CD4-positive, alpha-beta T cell treated with Interleukin-4 for 1 hour (primary cell): ENCODE results near the gene ATMIN.

Source experiments
- DNase-seq, 2 donors: peaks; one replicate each; pipeline ENCODE4 v3.0.0-alpha.2; 2020 to 2022

ATMIN gene, protein sequence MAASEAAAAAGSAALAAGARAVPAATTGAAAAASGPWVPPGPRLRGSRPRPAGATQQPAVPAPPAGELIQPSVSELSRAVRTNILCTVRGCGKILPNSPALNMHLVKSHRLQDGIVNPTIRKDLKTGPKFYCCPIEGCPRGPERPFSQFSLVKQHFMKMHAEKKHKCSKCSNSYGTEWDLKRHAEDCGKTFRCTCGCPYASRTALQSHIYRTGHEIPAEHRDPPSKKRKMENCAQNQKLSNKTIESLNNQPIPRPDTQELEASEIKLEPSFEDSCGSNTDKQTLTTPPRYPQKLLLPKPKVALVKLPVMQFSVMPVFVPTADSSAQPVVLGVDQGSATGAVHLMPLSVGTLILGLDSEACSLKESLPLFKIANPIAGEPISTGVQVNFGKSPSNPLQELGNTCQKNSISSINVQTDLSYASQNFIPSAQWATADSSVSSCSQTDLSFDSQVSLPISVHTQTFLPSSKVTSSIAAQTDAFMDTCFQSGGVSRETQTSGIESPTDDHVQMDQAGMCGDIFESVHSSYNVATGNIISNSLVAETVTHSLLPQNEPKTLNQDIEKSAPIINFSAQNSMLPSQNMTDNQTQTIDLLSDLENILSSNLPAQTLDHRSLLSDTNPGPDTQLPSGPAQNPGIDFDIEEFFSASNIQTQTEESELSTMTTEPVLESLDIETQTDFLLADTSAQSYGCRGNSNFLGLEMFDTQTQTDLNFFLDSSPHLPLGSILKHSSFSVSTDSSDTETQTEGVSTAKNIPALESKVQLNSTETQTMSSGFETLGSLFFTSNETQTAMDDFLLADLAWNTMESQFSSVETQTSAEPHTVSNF

DNA sequence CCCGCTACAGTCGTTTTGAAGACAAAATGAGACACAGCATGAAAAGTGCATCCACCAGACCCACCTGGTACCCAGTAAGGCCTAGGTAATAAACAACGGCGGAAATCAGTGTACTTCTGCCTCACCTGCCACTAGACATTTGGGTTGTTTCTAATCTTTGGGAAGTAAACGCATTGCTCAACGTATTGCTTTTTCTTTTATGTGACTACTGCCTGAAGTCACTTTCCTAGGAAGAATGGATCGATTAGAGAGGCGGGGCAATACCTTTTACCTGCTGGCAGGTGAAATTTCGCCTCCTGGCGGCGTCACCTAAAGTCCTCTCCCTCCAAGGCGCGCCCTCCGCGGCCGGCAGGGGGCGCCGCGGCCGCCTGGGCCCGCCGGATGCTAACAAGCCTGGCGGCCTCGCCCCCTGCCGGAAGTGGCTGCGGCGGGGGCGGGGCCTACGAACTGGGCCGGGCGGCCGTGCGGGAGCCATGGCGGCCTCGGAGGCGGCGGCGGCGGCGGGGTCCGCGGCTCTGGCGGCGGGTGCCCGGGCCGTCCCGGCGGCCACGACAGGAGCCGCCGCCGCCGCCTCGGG lies at the start of gene ATMIN:
Gene ATMIN (plus strand): TSS at position 445 of the 577 bp plus-strand sequence. CDS start 29 bp downstream, at position 474.
- DNase-seq: peak; percentile 89 to 91

DNA sequence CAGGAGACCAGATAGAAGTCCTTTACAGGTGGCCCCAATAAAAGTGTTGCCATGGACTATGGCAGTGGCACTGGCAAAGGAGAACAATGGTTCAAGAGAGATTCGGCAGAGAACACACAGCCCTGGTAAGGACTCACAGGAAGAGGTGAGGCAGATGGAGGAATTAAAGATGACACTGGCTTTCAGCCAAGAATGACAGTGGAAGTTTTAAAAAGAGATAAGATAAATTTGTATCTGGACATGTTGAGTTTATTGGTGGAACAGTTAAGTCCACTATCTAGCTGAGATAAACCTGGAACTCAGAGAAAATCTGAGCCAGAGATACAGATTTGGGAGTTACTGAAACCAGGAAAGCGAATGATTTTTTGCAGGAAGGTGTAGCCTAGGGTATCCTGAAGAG lies 49.1 kb upstream of the ATMIN start:
- no peak for DNase-seq

DNA sequence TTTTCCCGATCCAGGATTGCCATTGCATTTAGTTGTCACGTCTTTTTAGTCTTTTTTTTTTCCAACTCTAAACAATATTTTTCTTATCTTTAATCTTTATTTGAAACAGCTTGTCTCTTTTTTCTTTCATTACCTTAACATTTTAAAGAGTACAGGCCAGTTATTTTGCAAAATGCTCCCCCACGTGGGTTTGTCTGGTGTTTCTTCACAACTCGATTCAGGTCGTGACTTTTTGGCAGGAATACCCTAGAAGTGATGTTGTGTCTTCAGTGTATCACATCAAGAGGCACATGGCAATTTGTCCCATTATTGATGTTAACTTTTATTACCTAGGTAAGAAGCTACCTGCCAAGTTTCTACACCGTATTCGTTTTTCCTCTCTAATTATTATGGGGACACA lies 46.9 kb upstream of the ATMIN start:
- DNase-seq: no peak

DNA sequence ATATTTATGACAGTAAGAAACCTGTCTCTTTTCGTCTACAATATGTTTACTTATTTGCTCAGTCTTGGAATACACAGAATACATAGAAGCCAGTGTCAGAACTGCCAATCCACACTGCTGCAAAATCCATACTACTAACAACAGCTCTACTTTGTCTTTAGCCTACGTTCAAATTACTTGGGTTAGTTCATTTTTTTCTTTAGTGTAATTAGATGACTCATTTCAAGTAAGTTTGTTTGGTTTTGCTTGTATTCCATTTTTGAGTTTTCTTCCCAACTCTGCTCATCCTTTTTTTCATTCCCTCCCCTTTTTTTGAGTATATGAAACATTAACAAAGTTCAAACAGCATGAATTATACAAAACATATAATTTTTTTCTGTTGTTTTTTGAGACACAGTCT lies 45.8 kb upstream of the ATMIN start:
- DNase-seq: no peak

DNA sequence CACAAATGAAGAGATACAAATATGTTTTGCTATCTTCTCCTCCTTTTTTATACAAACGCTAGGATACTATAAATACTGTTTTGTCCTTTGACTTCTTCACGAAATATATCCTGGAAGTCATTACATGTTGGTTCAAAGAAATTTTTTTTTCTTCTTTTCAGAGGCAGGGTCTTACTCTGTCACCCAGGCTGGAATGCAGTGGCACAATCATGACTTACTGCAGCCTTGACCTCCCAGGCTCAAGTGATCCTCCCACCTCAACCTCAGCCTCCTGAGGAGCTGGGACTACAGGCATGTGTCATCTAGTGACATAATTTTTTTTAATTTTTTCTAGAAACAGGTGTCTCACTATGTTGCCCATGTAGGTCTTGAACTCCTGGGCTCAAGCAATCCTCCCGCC lies 45.1 kb upstream of the ATMIN start:
- DNase-seq: no peak

DNA sequence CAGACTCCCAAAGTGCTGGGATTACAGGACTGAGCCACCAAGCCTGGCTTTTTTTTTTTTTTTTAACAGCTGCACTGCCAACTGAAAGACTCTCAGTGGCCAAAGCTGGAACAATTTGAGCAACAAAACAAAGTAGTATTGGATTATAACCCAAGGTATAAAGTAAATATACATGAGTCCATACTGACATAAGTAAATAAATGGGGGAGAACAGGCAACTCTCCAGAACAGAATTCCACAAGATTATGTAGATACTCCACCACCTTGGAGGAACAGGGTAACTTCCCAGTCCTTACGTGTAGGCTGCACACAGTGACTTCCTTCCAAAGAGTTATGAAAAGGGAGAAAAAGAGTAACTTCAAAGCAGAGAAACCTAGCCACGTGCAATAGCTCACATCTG lies 44.7 kb upstream of the ATMIN start:
- DNase-seq: no peak

DNA sequence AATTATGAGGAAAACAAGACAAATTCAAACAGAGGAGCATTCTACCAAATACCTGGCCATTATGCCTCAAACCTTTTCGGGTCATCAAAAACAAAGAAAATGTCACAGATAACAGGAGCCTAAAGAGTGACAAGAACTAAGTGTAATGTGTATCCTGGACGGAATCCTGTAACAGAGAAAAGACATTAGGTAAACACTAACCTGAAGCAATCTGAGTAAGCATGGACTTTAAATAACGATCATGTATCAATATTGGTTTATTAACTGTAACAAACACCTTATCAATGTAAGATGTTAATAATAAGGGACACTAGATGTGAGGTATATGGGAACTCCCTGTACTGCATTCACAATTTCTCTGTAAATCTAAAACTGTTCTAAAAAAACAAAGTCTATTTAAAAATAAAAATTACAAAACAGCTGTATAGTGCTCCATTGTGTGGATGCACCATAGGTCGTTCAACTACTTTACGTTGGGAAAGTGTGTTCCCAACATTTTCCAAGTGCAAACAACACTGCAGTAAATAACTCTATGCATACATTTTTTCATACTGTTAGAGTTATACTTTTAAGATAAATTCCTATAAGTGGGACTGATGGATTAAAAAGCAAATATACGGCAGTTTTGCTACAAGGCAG lies 43.7 kb upstream of the ATMIN start:
- no peak for DNase-seq

DNA sequence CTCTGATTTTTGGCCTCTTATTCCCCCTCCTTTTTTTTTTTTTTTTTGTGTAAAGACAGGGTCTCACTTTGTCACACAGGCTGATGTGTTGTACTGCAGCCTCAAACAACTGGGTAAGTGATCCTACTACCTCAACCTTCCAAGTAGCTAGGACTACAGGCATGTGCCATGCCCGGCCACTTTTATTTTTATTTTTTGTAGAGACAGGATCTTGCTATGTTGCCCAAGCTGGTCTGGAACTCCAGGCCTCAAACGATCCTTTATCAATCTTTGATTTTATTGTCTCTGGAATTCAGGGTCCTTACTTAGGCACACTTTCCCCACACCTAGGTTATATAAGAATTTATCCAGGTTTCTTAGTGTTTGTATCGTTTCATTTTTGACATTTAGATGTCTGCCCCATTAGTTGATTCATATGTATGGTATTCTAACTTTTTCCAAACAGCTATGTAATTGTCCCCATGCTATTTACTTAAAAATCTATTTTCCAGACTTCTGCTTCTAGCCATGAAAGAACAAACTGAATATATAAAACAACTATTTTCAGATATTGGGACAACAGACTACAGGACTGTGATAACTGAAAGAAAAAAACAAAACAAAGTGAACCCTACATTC lies 42.9 kb upstream of the ATMIN start:
- no peak for DNase-seq

DNA sequence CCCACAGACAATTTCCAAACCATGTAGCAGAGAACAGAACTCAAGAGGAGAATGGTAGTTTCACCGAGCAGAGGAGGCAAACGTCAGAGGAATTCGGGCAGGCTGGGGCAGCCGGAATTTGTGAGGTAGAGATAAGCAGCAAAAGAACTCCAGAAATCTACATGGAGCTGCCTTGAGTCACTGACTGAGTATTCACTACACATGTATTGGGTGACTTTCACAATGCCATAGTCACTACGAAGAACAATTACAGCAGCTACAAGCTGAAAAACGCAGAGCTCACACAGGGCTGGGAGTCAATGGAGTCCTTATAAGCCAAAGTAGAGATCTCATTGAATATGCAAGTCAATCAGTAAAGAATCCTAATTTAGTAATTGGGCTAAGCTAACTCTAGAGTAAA lies 42.3 kb upstream of the ATMIN start:
- no peak for DNase-seq

DNA sequence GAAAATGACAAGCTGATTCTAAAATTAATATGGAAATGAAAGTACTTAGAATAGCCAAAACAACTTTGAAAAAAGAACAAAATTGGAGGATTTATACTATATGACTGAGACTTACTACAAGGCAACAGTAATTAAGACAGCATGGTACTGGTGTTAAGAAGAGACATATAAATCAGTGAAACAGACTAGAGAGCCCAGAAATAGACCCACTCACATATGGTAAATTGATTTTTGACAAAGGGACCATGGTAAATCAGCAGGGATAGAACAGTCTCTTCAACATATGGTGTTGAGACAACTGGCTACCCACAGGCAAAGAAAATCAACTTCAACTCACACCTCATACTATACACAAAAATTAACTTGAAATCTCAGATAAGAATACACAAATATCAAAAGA lies 41.8 kb upstream of the ATMIN start:
- no peak for DNase-seq

DNA sequence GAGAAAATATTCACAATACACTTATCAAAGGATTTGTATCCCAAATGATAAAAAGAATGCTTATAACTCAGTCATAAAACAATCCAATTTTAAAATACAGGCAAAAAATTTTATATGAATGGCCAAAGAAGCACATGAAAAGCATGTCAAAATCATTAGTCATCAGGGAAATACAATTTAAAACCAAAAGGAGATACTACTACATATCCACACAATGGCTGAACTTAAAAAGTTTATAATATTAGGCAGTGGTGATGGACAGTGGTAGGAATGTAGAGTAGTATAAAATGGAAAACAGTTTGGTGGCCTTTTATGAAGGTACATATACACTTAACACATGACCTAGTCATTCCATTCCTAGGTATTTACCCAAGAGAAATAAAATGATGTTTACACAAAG lies 41.2 kb upstream of the ATMIN start:
- DNase-seq: no peak

DNA sequence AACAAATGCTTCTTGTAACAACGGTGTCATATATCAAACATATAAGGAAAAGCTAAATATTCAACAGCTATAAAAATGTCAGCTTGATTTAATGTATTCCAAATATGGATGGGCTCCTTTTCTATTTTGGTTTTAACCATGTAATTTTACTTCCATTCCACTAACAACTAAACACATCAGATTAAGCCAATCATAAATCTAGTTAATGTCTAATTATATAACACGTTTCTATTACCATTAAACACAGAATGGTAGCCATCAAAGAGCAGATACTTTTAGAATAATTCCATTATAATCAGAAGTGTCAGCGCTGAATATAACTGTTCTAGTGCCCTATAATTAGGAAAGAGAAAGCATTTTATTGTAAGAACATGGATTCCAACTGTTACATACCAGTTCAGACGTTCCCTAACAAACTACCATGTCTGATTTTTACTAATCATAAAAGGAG lies 38.9 kb upstream of the ATMIN start:
- peak in 1 of 2 donors; percentile 22 for DNase-seq

DNA sequence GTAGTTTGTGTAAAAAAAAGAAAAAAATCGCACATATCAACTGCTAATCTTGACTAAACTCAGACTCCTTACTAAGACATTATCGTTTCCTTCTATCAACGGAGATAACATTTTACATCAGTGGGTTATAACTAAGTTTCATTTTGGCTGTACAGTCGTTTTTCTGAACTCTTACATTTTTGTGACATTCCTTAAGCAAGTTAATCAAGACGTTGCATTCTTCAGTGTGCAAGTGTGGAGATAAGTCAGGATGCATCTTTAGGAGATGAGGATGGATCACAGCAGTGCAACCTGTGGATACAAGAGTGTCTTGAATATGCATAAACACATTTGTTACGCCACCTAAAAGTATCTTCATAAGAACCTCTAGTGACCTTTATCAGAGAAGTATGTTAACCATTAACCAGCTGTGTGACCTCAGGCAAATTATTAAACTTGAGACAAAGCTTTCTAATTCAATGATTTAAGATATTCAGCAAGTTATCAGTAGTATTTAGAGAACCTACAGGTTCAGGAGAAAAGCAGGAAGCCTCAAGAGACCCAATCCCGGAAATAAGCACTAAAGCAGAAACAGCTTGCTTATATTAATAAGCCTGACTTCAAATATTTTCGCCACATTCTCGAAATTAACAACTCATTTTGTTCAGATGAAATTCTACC lies 38.4 kb upstream of the ATMIN start:
- peak in 1 of 2 donors; percentile 34 for DNase-seq

DNA sequence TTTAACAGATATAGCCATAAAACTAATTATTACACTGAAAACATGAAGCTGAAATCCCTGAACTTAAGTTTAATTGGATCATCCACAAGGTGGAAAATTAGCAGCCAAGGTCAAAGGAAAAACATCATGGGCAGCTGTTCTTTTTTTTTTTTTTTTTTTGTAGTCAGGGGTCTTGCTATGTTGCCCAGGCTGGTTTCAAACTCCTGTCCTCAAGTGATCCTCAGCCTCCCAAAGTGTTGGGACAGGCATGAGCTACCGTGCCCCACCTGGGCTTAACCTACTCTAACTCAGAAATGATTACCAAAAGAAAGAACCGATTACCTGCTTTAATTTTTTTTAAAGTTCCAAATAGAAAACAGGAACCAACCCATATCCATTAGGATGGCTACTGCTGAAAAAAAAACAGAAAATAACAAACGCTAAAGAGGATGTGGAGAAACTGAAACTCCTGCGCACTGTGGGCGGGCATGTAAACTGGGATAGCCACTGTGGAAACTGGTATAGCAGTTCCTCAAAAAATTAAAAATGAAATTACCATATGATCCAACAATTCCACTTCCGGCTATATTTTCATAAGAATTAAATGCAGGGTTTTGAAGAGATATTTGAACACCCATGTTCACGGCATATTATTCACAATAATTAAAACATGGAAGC lies 37.5 kb upstream of the ATMIN start:
- no peak for DNase-seq

DNA sequence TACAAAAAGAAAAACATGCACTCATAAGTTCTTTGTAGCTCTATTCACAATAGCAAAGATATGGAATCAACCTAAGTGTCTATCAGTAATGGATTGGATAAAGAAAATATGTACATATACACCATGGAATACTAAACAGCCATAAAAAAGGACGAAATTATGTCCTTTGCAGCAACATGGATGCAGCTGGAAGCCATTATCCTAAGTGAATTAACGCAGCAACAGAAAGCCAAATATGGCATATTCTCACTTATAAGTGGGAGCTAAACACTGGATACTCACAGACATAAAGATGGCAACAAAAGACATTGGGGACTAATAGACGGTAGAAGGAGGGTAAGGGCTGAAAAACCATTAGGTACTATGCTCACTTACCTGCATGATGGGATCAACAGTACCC lies 34.8 kb upstream of the ATMIN start:
- DNase-seq: no peak

DNA sequence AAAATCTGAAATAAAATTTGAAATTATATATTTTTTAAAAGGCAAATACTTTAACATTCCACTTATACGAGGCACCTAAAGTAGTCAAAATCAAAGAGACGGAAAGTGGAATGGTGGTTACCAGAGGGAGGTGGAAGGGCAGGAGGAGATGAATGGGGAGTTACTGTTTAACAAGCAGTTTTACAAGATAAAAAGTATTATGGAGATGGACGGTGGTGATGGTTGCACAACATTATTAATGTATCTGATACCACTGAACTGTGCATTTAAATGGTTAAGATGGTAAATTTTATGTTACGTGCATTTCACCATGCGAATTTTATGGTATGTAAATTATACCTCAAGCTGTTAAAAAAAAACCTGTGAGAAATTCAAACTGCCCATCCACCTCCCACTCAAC lies 34.3 kb upstream of the ATMIN start:
- DNase-seq: no peak

DNA sequence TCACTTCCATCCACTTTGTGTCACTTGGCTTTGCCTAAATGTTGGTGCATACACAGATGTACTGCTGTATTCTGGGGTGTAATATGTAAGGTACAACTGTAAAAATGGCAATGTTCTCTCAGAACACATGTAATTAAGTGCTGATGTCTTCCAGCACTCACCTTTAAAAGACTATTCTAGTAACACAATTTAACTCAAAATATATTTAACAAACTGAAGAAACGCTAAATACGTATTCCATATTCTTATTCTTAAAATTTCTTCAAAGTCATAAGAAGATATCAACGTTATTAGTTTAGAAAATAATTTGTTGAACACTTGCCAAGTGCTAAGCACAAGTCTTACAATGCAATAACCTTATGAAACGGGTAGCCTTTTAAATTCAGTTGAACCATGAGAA lies 32.6 kb upstream of the ATMIN start:
- no peak for DNase-seq

DNA sequence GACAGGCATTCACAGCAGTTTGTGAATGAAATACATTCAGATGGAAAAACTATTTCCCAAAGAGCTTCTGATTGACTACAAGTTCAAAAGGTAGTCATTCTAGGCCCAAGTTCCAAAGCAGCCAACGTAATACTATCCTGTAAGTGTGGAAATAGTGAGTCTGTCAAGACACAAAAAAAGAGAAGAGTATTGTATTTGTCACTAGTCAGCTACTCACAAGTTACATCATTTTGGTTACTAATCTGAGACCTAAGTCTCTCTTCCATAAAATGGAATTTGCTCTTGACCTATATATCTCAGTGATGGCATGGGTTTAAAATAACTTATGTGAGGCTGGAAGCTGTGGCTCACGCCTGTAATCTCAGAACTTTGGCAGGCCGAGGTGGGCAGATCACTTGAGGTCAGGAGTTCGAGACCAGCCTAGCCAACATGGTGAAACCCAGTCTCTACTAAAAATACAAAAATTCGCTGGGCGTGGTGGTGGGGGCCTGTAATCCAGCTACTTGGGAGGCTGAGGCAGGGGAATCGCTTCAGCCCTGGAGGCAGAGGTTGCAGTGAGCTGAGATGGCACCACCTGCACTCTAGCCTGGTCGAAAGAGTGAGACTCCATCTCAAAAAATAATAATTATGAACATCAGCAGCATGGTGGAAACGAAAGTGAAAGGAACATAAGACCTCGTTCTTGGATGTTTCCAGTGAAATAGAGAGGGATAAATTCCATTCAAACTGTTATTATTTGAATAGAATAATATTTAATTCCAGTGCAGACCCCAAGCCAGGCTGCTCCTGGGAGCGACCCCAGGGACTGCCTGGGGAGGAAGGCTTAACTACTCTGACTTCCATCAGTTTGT lies 31.8 kb upstream of the ATMIN start:
- DNase-seq: peak in 1 of 2 donors; percentile 36

DNA sequence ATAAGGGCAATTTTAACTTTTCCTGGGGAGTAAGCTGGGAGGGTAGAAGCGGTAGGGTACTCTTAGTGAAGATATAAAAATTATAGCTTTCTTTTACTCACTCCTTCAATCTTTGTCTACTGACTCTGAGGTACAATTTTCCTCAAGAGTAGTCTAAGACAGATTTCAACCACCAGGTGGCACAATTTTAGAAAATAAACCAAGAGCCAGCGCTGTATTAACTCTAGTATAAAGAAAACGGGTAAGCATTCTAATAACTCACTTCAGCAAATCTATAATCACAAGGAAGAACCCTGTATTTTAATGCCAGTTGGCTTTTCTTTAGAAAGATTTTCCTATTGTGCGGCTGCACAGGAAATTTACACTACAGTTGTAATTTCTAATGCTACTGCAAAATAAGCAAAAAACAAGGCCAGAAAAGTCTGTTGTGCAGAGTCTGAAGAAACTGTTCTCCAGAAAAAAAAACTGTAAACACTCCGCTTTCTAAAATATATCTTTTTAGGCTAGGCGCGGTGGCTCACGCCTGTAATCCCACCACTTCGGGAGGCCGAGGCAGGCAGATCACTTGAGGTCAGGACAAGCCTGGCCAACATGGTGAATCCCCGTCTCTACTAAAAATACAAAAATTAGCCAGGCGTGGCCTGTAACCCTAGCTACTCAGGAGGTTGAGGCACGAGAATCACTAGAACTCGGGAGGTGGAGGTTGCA lies 30.8 kb upstream of the ATMIN start:
- DNase-seq: peak; percentile 22 to 80

DNA sequence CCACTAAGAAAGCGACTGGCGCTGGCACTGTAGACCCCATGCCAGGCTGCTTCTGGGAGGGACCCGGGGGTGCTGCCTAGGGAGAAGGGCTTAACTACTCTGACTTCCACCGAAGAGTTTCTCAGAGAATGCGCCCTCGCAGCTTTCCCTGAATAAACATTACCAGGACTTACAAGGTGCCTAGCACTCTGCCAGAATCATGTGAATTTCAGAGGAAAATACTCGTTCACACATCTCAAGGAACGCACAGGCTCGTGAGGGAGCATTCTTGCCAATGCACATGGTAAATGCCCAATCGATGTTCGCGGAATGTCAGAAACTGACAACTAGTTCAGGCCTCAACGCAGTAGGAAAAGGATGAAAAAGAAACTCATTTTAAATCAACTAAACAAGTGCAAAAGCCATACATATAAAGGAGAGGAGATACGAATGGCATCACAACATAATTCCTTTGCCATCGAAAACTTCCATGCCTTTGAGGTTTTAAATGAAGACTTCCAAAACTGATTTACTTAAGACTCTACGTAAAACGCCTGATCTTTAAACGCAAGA lies 30.0 kb upstream of the ATMIN start:
- no peak for DNase-seq
